GM23338 (cell line): ENCODE results near the gene LTBP4. TPM values are rescaled to one million over a fixed set of nuclear protein-coding genes. Genes with fewer than 3 reads are reported as not detected.

ENCODE experiments used
- ATAC-seq: fragments of 200-7000 bp; cut with Tn5 transposase; 3 replicates; pipeline ENCODE4 v1.9.1; 2020
- DNase-seq: peaks from one replicate; pipeline ENCODE4 v3.0.0-alpha.2; 2015; ENCODE audit warnings: low spot score
- H2AFZ ChIP-seq: fragments of 200-600 bp; sonication (generic); 2 replicates; pipeline ENCODE4 v1.8.0; 2016; ENCODE audit warnings: antibody characterized with exemption, mild to moderate bottlenecking, moderate library complexity
- H3F3A ChIP-seq: fragments of 200-600 bp; sonication (generic); replicated peaks from 2 replicates; pipeline ENCODE4 v1.8.0; 2017; ENCODE audit warnings: antibody characterized with exemption, mixed run types, low read depth
- H3K27ac ChIP-seq: fragments of 200-600 bp; sonication (generic); 2 replicates; pipeline ENCODE4 v1.6.1; 2016; ENCODE audit warnings: low read depth
- H3K27me3 ChIP-seq: fragments of 200-600 bp; sonication (generic); 2 replicates; pipeline ENCODE4 v1.8.0; 2016; ENCODE audit warnings: mild to moderate bottlenecking, mixed run types, moderate library complexity; ENCODE audit not compliant: insufficient read depth
- H3K36me3 ChIP-seq: fragments of 200-600 bp; sonication (generic); 2 replicates; pipeline ENCODE4 v1.8.0; 2016; ENCODE audit warnings: mild to moderate bottlenecking; ENCODE audit not compliant: insufficient read depth
- H3K4me1 ChIP-seq: fragments of 200-600 bp; sonication (generic); 2 replicates; pipeline ENCODE4 v1.8.0; 2016; ENCODE audit warnings: mild to moderate bottlenecking, moderate library complexity; ENCODE audit not compliant: insufficient read depth
- H3K4me2 ChIP-seq: fragments of 200-600 bp; sonication (generic); 2 replicates; pipeline ENCODE4 v1.7.1; 2017; ENCODE audit warnings: mixed run types
- H3K4me3 ChIP-seq: fragments of 200-600 bp; sonication (generic); 2 replicates; pipeline ENCODE4 v1.6.1; 2016; ENCODE audit warnings: mixed run types
- H3K79me2 ChIP-seq: fragments of 200-600 bp; sonication (generic); replicated peaks from 2 replicates; pipeline ENCODE4 v1.8.0; 2017; ENCODE audit warnings: mild to moderate bottlenecking; ENCODE audit not compliant: insufficient read depth
- H3K9me2 ChIP-seq: fragments of 200-600 bp; sonication (generic); 2 replicates; pipeline ENCODE4 v1.8.0; 2017; ENCODE audit not compliant: insufficient read depth
- H4K20me1 ChIP-seq: fragments of 200-600 bp; sonication (generic); replicated peaks from 2 replicates; pipeline ENCODE4 v1.8.0; 2017; ENCODE audit warnings: mild to moderate bottlenecking; ENCODE audit not compliant: insufficient read depth
- H3K27ac Mint-ChIP-seq: 2 replicates; pipeline ENCODE4 v1.8.0; 2020; ENCODE audit warnings: inconsistent platforms, mild to moderate bottlenecking, moderate library complexity, mixed read lengths
- H3K27me3 Mint-ChIP-seq: 3 replicates; pipeline ENCODE4 v1.8.0; 2022; ENCODE audit warnings: low read depth, mild to moderate bottlenecking, moderate library complexity, mixed read lengths, inconsistent platforms; ENCODE audit not compliant: insufficient read depth, poor library complexity
- H3K36me3 Mint-ChIP-seq: 3 replicates; pipeline ENCODE4 v1.8.0; 2021; ENCODE audit warnings: low read depth, mild to moderate bottlenecking, inconsistent platforms, moderate library complexity, mixed read lengths
- H3K4me1 Mint-ChIP-seq: 3 replicates; pipeline ENCODE4 v1.8.0; 2020; ENCODE audit warnings: mild to moderate bottlenecking, inconsistent platforms, mixed read lengths
- H3K4me3 Mint-ChIP-seq: 3 replicates; pipeline ENCODE4 v1.8.0; 2021; ENCODE audit warnings: moderate library complexity, mild to moderate bottlenecking, inconsistent platforms, mixed read lengths
- H3K9me3 Mint-ChIP-seq: 3 replicates; pipeline ENCODE4 v1.8.0; 2020; ENCODE audit warnings: moderate library complexity, mild to moderate bottlenecking, inconsistent platforms, mixed read lengths
- CREB1 ChIP-seq: fragments of 250-450 bp; sonication (Bioruptor Pico); IDR thresholded peaks from 2 replicates; pipeline ENCODE4 v1.5.0; 2020; ENCODE audit warnings: low read depth, mild to moderate bottlenecking, moderate library complexity
- EZH2 ChIP-seq: fragments of 200-600 bp; sonication (generic); IDR thresholded peaks from one replicate; pipeline ENCODE4 v1.8.0; 2017; ENCODE audit warnings: antibody characterized with exemption, mild to moderate bottlenecking, low read depth; ENCODE audit not compliant: unreplicated experiment
- EZH2phosphoT487 ChIP-seq: fragments of 200-600 bp; sonication (generic); IDR thresholded peaks from one replicate; pipeline ENCODE4 v1.8.1; 2018; ENCODE audit warnings: antibody characterized with exemption; ENCODE audit not compliant: unreplicated experiment
- JUNB ChIP-seq: IDR thresholded peaks from one replicate; pipeline ENCODE4 v1.6.1; 2016; ENCODE audit warnings: antibody characterized with exemption; ENCODE audit not compliant: unreplicated experiment
- NANOG ChIP-seq: IDR thresholded peaks from 2 replicates; pipeline ENCODE4 v1.6.1; 2016; ENCODE audit warnings: antibody characterized with exemption, borderline replicate concordance
- POLR2AphosphoS5 ChIP-seq: IDR thresholded peaks from 2 replicates; pipeline ENCODE4 v1.6.1; 2016; ENCODE audit warnings: antibody characterized with exemption, low read depth
- STAT1 ChIP-seq: IDR thresholded peaks from one replicate; pipeline ENCODE4 v1.6.1; 2016; ENCODE audit warnings: antibody characterized with exemption; ENCODE audit not compliant: unreplicated experiment
- ZNF114 ChIP-seq: fragments of 250-450 bp; sonication (Bioruptor Pico); IDR thresholded peaks from 2 replicates; pipeline ENCODE4 v1.5.0; 2020; ENCODE audit warnings: mild to moderate bottlenecking, moderate library complexity
- ZNF331 ChIP-seq: fragments of 250-450 bp; sonication (Bioruptor Pico); IDR thresholded peaks from 2 replicates; pipeline ENCODE4 v1.5.0; 2020; ENCODE audit warnings: low read depth, mild to moderate bottlenecking, moderate library complexity
- polyA plus RNA-seq: library from polyadenylated mRNA; unstranded; fragments of >200 nt; fragmentation: Nextera tagmentation; extraction: Ambion mirVana; gene quantifications from 2 replicates; pipeline ENCODE4 v1.2.1, GENCODE V29; 2016
- total RNA-seq: library from RNA; depleted of rRNA; stranded (reverse); fragments of >200 nt; shearing (Covaris generic); gene quantifications from 2 replicates; pipeline ENCODE4 v1.2.3, GENCODE V29; 2014
- TF ChIP-seq, protein P1 (sequence below): IDR thresholded peaks from one replicate; pipeline ENCODE4 v1.6.1; 2018; ENCODE audit warnings: antibody characterized with exemption; ENCODE audit not compliant: unreplicated experiment
- TF ChIP-seq, protein P2 (sequence below), 2 experiments: fragments of 200-600 bp in 1 of 2; sonication (generic) in 1 of 2; conservative IDR thresholded peaks; 2 replicates each; pipeline versions ENCODE4 v1.5.1 to v1.6.1; 2016 to 2017; ENCODE audit warnings: antibody characterized with exemption in 2 of 2, low read depth in 2 of 2, mild to moderate bottlenecking in 2 of 2, moderate library complexity in 1 of 2
- TF ChIP-seq, protein P3 (sequence below): fragments of 250-450 bp; sonication (Bioruptor Pico); IDR thresholded peaks from 2 replicates; pipeline ENCODE4 v1.5.0; 2020; ENCODE audit warnings: mild to moderate bottlenecking, moderate library complexity
- TF ChIP-seq, protein P4 (sequence below): IDR thresholded peaks from 2 replicates; pipeline ENCODE4 v1.6.1; 2016; ENCODE audit warnings: antibody characterized with exemption

The LTBP4 gene
- total and polyA plus RNA-seq, 2 experiments from 2014 or later: 50.3 to 65.0 TPM

DNA sequence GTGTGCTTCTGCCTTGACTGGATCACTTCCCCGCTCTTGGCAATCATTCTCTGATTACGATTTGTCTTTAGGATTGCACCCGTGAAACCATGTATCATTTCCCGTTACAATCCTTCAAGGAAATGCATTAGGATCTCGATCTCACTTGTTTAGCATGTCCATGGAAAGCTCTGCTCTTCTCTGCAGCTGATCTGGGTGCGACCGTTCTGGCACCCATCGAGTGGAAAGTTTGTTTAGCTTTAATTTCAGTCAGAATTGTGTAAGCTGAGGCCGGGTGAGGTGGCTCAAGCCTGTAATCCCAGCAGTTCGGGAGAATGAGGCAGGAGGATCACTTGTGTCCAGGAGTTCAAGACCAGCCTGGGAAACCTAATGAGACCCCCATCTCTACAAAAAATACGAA is 58.4 kb downstream of the LTBP4 start:
- Mint-ChIP-seq H3K4me3 (no peak overlapping the region), H3K9me3 (no peaks in the 10 kb centered on the region), H3K27me3 (peaks cover 9% of the 10 kb centered on the region), H3K4me1 (peaks cover 4% of the 10 kb centered on the region; the same call in 2 of the 3 replicates), H3K27ac (no peak overlapping the region), H3K36me3 (no peaks in the 10 kb centered on the region)
- Histone ChIP-seq H3K4me1 (peaks cover 5% of the 10 kb centered on the region; the same call in 1 of the 2 replicates), H3K9me2 (no peaks in the 10 kb centered on the region), H4K20me1 (no peaks in the 10 kb centered on the region), H3K27me3 (no peaks in the 10 kb centered on the region), H2AFZ (0 out of 2 replicates have a peak overlapping the region, but pooled peaks have one; percentile 47), H3K79me2 (no peaks in the 10 kb centered on the region), H3K4me3 (no peak overlapping the region), H3K36me3 (no peaks in the 10 kb centered on the region), H3F3A (no peaks in the 10 kb centered on the region), H3K4me2 (no peak overlapping the region), H3K27ac (no peak overlapping the region)
- no peak for TF ChIP-seq NANOG
- TF ChIP-seq STAT1: no peak
- TF ChIP-seq, protein P1, sequence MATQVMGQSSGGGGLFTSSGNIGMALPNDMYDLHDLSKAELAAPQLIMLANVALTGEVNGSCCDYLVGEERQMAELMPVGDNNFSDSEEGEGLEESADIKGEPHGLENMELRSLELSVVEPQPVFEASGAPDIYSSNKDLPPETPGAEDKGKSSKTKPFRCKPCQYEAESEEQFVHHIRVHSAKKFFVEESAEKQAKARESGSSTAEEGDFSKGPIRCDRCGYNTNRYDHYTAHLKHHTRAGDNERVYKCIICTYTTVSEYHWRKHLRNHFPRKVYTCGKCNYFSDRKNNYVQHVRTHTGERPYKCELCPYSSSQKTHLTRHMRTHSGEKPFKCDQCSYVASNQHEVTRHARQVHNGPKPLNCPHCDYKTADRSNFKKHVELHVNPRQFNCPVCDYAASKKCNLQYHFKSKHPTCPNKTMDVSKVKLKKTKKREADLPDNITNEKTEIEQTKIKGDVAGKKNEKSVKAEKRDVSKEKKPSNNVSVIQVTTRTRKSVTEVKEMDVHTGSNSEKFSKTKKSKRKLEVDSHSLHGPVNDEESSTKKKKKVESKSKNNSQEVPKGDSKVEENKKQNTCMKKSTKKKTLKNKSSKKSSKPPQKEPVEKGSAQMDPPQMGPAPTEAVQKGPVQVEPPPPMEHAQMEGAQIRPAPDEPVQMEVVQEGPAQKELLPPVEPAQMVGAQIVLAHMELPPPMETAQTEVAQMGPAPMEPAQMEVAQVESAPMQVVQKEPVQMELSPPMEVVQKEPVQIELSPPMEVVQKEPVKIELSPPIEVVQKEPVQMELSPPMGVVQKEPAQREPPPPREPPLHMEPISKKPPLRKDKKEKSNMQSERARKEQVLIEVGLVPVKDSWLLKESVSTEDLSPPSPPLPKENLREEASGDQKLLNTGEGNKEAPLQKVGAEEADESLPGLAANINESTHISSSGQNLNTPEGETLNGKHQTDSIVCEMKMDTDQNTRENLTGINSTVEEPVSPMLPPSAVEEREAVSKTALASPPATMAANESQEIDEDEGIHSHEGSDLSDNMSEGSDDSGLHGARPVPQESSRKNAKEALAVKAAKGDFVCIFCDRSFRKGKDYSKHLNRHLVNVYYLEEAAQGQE: no peak
- TF ChIP-seq CREB1 (CRISPR knock-in tag): no peak
- TF ChIP-seq EZH2: no peak
- no peak for TF ChIP-seq JUNB
- no peak for TF ChIP-seq ZNF114 (CRISPR knock-in tag)
- TF ChIP-seq, protein P2, sequence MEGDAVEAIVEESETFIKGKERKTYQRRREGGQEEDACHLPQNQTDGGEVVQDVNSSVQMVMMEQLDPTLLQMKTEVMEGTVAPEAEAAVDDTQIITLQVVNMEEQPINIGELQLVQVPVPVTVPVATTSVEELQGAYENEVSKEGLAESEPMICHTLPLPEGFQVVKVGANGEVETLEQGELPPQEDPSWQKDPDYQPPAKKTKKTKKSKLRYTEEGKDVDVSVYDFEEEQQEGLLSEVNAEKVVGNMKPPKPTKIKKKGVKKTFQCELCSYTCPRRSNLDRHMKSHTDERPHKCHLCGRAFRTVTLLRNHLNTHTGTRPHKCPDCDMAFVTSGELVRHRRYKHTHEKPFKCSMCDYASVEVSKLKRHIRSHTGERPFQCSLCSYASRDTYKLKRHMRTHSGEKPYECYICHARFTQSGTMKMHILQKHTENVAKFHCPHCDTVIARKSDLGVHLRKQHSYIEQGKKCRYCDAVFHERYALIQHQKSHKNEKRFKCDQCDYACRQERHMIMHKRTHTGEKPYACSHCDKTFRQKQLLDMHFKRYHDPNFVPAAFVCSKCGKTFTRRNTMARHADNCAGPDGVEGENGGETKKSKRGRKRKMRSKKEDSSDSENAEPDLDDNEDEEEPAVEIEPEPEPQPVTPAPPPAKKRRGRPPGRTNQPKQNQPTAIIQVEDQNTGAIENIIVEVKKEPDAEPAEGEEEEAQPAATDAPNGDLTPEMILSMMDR (conservative IDR thresholded peaks at IDR 0.05; ENCODE audit: low read depth in 2 of 2): no peak
- TF ChIP-seq, protein P3, sequence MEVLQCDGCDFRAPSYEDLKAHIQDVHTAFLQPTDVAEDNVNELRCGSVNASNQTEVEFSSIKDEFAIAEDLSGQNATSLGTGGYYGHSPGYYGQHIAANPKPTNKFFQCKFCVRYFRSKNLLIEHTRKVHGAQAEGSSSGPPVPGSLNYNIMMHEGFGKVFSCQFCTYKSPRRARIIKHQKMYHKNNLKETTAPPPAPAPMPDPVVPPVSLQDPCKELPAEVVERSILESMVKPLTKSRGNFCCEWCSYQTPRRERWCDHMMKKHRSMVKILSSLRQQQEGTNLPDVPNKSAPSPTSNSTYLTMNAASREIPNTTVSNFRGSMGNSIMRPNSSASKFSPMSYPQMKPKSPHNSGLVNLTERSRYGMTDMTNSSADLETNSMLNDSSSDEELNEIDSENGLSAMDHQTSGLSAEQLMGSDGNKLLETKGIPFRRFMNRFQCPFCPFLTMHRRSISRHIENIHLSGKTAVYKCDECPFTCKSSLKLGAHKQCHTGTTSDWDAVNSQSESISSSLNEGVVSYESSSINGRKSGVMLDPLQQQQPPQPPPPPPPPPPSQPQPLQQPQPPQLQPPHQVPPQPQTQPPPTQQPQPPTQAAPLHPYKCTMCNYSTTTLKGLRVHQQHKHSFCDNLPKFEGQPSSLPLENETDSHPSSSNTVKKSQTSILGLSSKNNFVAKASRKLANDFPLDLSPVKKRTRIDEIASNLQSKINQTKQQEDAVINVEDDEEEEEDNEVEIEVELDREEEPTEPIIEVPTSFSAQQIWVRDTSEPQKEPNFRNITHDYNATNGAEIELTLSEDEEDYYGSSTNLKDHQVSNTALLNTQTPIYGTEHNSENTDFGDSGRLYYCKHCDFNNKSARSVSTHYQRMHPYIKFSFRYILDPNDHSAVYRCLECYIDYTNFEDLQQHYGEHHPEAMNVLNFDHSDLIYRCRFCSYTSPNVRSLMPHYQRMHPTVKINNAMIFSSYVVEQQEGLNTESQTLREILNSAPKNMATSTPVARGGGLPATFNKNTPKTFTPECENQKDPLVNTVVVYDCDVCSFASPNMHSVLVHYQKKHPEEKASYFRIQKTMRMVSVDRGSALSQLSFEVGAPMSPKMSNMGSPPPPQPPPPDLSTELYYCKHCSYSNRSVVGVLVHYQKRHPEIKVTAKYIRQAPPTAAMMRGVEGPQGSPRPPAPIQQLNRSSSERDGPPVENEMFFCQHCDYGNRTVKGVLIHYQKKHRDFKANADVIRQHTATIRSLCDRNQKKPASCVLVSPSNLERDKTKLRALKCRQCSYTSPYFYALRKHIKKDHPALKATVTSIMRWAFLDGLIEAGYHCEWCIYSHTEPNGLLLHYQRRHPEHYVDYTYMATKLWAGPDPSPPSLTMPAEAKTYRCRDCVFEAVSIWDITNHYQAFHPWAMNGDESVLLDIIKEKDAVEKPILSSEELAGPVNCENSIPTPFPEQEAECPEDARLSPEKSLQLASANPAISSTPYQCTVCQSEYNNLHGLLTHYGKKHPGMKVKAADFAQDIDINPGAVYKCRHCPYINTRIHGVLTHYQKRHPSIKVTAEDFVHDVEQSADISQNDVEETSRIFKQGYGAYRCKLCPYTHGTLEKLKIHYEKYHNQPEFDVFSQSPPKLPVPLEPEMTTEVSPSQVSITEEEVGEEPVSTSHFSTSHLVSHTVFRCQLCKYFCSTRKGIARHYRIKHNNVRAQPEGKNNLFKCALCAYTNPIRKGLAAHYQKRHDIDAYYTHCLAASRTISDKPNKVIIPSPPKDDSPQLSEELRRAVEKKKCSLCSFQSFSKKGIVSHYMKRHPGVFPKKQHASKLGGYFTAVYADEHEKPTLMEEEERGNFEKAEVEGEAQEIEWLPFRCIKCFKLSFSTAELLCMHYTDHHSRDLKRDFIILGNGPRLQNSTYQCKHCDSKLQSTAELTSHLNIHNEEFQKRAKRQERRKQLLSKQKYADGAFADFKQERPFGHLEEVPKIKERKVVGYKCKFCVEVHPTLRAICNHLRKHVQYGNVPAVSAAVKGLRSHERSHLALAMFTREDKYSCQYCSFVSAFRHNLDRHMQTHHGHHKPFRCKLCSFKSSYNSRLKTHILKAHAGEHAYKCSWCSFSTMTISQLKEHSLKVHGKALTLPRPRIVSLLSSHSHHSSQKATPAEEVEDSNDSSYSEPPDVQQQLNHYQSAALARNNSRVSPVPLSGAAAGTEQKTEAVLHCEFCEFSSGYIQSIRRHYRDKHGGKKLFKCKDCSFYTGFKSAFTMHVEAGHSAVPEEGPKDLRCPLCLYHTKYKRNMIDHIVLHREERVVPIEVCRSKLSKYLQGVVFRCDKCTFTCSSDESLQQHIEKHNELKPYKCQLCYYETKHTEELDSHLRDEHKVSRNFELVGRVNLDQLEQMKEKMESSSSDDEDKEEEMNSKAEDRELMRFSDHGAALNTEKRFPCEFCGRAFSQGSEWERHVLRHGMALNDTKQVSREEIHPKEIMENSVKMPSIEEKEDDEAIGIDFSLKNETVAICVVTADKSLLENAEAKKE (CRISPR knock-in tag): no peak
- TF ChIP-seq ZNF331: no peak
- no peak for TF ChIP-seq EZH2phosphoT487
- TF ChIP-seq POLR2AphosphoS5: no peak
- TF ChIP-seq, protein P4, sequence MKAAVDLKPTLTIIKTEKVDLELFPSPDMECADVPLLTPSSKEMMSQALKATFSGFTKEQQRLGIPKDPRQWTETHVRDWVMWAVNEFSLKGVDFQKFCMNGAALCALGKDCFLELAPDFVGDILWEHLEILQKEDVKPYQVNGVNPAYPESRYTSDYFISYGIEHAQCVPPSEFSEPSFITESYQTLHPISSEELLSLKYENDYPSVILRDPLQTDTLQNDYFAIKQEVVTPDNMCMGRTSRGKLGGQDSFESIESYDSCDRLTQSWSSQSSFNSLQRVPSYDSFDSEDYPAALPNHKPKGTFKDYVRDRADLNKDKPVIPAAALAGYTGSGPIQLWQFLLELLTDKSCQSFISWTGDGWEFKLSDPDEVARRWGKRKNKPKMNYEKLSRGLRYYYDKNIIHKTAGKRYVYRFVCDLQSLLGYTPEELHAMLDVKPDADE: no peak
- no peak for ATAC-seq
- DNase-seq: no peak
